Measurements from ENCODE around the gene PCMT1.
"Not testable (repeated sequence)": the region's sequence is repeated elsewhere in the genome, so short reads cannot be mapped to it uniquely, and the experiment has no call there.

The PCMT1 gene

DNA sequence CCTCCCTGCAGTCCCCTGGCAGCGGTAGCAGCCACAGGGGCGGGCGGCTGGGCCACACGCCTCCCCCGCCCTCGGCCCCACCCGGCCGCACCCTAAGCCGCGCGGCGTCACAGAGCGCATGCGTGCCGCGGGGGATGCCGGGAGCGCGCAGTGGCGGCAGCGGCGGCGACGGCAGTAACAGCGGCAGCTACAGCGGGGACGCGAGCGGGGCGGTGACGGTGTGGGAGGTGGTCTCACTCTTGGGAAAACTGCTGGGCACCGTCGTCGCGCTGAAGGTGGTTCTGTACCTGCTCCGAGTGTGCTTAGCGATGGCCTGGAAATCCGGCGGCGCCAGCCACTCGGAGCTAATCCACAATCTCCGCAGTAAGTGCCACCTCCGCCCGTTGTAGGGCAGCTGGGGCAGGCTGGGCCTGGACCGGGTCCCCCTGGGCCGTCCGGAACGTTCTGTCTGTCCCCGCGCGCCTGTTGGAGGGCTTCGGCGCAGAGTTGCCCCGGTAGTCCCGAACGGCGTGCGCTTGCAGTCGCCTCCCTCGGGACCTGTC, at the start of gene PCMT1:
Gene PCMT1 (plus strand): TSS at position 148 of the 542 bp plus-strand sequence. CDS start 161 bp downstream, at position 309.
- peak; percentile 93 for DNase-seq

DNA sequence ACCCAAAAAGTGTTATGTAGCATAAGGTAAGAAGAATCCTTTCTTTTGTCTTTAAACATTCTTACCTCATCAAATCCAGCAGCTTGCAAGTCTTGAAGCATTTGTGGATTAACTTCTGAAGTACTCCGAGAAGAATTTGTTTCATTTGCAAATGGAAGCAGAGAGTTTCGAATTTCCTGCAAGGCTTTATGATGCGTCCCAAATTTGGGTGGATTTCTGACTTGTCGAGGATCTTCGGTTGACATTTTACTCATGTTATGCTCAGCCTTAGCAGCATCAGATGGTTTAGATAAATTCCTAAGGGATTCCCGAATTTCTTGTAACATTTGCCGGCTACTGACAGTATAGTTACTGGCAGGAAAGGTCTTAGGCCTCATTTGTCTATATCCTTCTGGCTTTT, 47.8 kb upstream of the PCMT1 start:
- no peak for DNase-seq

DNA sequence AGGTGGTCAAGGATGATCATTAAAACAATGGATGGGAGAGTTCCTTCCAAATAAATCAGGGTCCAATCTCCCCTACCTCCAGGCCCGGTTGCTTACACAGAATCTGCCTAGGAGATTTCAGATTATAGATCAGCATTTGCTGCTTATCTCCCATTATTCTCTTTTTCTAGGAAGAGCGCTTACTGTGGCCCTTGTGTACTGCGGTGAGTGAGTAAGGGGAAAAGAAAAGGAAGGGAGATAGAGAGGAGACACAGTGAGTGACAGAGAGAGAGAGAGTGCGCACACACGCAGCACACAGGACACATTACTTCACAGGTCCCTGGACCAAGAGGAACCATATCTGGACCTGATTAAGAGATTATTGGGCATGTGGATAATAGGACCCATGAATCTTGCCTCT, 37.8 kb upstream of the PCMT1 start:
- no peak for DNase-seq

DNA sequence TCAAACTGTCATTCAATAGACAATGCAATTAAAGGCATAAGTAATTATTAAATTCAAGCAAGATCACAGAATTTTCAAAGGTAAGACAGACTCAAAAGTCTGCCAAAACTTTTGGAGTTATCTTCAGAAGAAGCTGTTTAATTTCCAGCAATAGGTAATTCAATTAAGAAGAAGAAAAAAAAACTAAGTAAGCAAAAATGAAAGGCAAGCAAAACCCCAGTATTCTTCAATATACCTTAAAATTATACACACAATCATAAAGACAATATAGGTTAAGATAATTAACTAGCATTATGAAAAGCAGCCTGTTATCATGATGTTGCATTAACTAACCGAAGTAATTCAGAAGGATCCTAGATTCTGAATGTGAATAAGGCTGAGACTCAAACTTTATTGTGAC, 35.1 kb upstream of the PCMT1 start:
- DNase-seq = no peak

DNA sequence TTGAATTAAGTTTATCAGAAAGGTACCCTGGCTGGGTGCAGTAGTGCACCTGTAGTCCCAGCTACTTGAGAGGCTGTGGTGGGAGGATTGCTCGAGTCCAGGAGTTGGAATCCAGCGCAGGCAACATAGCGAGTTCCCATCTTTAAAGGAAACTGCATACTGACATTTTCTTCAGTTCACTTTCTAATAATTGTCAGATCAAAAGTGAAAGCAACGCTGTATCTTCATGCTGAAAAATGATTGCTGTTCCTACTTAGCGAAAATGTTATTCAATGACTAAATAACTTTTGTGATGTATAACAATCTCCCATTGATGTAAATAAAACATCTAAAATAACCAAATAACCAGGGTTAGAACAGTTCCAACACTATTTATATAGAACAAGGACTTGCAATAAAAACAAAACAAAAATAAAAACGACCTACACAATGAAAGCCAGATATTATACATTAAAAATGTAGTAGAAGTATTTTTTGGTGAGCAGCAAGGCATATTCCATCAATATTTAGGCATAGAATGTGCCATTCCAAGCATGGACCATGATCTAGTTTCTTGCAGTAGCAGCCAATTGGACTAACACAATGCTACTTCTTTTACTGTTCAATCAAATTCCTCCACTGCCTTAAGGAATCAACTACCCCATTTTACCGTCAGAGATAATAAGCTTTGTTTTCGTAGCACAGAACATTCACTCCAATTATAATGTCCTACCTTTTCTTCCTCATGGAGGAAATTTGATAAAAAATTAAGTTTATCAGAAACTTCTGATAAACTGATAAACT, 33.2 kb upstream of the PCMT1 start:
- no peak for DNase-seq

DNA sequence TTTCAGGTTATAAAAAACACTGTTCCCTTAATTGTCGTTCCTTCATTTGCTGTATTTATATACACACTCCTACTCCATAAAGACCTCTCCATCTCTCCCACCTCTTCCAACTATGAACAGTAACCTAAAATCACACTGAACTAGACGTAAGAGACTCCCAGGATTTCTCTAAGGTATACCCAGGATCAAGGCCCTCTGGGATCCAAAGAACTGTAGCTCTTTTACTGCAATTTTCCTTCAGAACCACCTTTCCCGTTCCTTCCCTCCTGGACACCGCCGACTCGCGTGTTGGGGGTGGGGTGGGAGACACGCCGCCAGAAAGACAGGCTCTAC, 32.3 kb upstream of the PCMT1 start:
- DNase-seq = no peak

DNA sequence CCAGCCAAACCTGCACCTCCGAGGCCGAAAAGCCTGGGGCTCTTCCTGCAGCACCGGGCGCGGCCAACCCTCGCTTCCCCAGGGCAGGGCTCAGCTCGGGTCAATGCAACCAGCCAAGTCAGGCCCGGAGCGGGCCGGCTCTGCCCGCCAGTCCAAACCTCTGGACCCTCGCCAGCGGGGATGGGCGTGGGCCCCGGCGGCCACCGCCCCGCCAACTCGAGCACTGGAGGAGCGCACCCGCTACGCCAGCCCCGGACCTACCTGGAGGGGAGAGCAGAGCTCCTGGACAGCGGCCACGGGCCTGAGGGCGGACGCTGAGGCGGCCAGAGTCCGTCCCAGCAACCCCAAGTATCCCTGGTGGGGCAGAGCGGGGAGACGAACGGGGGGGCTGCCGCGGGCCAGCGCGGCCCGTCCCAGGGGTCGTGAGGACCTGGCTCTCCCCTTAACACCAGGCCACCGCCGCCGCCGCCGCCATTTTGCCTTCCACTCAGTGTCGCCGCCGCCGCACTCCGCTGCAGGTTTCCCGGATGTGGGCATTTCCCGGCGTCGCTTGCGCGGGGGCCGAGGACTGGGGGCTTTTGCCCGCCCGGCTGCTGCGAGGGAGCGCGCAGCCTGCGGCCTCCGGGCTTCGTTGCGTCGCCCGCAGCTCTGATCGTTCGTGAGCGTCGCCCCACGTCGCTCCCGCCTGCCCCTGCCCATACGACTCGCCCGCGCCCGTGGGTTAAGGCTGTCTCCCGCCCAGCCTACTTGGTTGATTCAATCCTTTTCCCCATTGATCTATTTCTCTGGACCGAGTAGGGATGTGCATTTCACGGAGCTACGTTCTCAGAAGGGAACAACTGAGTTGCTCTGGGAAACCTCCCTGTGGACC, 31.7 kb upstream of the PCMT1 start, which contains the start of gene LATS1:
Gene LATS1 (minus strand): TSS at position 514 of the 871 bp plus-strand sequence. CDS start 15,975 bp downstream, outside the sequence.
- peak; percentile 88 for DNase-seq

DNA sequence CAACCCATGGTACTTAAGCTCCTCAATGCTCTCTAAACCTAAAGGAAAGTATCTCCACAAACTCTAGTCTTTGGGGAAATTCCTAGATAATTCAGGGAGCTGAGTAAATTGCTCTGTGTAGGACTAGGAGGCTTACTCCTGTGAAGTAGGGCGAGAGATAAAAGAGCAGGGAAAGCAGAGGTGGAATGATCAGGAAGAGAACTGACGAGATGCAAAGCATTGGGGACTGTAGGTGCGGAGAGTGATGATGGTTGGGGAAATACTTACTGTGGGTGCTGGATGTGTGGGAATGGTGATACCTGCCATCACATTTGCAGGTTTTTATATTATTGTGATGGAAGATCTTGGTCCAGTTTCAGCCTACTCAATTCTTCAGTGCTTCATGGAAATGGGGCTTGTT, 30.0 kb upstream of the PCMT1 start:
- DNase-seq = no peak

DNA sequence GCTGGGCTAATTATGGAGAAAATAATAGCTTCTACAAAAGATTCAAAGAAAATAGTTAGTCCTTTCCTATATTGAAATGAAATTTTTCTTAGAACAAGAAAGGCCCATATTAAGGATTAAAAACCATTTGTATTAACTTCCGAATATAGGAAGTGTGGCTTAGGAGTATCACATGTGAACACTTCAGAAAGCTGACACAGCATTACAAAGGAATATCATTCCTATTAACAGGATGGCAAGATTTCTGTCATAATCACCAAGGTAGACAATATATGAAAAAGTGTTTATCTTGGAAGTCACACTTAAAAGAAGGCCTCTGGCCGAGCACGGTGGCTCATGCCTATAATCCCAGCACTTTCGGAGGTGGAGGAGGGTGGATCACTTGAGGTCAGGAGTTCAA, 26.3 kb upstream of the PCMT1 start:
- no peak for DNase-seq

DNA sequence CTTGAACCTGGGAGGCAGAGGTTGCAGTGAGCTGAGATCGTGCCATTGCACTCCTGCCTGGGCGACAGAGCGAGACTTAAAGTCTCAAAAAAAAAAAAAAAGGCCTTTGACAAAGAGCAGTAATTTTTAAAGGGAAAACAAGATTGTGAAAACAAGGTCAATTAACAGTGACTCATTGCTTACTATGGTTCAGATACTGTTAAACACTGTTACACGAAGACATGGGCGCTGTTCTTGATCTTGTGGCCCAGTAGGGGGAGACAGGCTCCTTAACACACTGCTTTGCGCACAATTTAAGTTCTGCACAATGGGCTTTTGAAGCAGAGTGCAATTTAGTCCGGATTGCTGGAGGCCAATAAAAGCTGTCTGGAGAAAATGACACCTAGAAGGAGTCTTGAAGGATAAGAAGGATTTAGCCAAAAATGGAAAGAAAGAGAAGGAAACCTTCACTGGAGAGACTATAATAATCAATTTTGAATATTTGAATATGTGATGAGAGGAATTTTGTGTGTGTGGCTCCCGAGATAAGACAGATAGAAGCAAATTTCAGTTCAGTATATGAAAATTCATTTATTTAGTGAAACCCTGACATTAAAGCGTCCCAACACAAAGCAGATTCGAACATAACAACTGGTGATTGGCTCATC, 25.6 kb upstream of the PCMT1 start:
- DNase-seq = peak; percentile 24

DNA sequence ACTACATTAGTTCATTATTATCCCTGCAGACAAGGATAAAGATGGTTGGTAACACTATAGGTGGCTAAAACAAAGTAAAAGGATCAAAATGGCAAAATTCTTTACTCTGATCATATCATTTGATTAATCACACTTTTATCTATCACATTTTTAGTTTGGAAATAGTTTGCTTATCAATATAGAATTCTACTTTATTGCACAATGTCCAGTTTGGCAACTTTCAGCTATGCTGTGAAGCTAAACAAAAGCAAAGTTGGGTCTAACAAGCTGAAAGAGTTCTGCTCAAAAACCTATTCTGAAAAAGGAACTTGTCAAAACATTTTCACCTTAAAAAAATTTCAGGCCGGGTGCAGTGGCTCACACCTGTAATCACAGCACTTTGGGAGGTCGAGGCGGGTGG, 23.8 kb upstream of the PCMT1 start:
- DNase-seq = no peak

DNA sequence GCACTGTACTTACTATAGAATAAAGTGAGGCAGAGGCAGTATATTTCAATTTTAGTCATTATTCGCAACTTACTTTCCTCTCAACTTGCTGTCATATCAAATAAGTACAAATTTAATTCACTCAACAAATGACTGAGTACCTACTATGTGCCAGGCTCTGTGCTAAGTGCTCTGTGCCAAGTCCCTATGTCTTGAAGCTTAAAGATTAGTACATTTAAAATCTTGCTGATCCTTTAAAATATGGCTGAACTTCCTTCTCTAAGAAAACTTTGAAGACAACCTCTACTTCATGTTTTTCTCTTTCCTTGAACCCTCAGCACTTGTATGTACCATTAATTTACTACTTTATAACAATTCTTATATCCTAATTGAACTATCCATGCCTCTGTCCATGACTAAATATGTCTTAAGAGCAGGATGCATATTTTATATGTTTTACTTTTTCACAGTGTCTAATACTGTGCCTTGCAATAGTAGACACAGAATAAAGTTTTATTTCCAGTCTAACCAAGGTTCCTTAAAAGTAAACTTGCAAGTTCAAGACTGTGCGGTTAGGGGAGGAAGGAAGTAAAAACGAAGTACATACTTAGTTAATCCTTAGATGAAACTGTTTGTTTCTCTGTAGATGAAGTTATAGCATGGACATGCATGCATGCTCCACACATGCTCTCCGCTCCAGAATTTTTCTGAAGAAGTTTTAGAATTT, 21.6 kb upstream of the PCMT1 start:
- DNase-seq = no peak

DNA sequence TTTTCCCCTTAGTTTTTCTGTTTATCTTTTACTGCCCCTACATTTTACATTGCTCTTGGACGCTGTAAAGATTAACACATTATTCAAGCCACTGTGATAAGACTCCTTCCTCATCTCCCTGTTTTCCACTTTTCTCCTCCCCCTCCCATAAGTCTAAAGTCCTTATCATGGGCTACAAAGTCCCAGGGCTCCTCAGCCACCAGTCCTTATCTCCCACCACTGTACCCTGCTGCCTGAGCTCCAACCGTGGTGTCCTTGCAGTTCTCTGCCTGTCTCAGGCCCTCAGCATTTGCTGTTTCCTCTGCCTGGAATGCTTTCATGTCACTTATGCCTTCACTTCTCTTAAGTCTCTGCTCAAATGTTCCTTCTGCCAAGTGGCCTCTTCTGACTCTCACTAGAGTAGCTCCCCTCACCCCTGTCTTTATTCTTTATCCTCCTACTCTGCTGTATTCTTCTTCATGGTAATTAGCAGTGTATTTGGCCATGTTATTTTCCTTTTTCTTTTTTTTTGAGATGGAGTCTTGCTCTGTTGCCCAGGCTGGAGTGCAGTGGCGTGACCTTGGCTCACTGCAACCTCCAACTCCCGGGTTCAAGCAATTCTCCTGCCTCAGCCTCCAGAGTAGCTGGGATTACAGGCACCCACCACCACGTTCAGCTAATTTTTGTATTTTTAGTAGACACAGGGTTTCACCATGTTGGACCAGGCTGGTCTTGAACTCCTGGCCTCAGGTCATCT, 20.9 kb upstream of the PCMT1 start:
- DNase-seq = no peak

DNA sequence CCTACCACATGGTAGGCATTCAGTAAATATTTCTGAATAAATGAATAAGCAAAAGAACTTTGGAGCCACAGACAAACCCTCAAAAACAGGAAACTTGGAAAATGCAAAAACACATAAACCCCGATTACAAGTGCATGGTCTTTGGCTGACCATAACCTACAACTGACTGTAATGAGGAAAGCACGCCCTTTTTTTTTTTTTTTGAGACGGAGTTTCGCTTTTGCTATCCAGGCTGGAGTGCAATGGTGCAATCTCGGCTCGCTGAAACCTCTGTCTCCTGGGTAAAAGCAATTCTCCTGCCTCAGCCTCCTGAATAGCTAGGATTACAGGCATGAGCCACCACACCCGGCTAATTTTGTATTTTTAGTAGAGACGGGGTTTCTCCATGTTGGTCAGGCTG, 19.7 kb upstream of the PCMT1 start:
- no peak for DNase-seq

DNA sequence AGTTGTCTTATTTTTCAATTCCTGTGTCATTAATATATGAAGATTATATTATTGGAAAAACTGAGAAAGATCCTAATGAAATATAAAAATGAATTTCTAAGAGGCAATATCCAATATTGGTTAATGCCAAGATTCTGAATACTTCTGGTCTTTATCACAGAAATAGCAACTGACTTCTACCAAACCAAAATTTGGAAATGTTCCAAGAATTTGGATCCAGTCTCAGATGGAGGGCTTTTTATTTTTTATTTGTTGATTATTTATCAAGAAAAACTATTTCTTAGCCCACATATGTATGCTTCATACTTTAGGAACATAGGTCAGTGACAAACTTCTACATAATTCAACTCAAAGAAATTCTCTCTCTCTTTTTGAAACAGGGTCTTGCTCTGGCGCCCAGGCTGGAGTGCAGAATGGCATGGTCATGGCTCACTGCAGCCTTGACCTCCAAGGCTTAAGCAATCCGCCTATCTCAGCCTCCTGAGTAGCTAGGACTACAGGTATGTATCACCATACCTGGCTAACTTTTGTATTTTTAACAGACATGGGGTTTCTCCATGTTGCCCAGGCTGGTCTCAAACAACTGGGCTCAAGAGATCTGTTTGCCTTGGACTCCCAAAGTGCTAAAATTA, 16.3 kb upstream of the PCMT1 start:
- no peak for DNase-seq

DNA sequence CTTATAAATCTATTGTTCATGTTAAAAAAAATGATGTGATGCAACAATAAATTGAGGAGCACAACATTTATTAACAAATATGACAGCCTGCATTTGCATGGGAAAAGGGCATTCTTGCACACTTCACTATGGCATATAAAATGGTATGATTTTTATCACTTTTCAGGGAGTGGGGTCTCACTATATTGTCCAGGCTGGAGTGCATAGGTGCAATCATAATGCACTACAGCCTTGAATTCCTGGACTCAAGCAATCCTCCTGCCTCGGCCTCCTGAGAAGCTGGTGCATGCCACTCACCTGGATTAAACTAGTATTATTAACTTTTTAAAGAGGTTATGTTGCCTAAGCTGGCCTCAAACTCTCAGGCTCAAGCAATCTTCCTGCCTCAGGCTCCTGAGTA, 14.6 kb upstream of the PCMT1 start:
- no peak for DNase-seq

DNA sequence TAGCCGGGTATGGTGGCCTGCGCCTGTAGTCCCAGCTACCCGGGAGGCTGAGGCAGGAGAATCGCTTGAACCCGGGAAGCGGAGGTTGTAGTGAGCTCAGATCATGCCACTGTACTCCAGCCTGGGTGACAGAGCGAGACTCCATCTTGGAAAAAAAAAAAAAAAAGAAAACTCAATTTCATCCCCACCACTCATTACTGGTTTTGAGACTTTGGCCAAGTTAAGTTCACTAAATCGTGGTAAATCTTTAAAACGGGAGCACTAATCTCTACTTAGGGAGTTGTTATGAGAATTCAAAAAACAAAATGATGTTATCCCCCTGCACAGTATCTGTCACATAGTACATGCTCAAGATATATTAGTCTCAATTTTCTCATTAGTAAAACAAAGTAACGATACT, 4.3 kb upstream of the PCMT1 start:
- DNase-seq = not testable (repeated sequence)

DNA sequence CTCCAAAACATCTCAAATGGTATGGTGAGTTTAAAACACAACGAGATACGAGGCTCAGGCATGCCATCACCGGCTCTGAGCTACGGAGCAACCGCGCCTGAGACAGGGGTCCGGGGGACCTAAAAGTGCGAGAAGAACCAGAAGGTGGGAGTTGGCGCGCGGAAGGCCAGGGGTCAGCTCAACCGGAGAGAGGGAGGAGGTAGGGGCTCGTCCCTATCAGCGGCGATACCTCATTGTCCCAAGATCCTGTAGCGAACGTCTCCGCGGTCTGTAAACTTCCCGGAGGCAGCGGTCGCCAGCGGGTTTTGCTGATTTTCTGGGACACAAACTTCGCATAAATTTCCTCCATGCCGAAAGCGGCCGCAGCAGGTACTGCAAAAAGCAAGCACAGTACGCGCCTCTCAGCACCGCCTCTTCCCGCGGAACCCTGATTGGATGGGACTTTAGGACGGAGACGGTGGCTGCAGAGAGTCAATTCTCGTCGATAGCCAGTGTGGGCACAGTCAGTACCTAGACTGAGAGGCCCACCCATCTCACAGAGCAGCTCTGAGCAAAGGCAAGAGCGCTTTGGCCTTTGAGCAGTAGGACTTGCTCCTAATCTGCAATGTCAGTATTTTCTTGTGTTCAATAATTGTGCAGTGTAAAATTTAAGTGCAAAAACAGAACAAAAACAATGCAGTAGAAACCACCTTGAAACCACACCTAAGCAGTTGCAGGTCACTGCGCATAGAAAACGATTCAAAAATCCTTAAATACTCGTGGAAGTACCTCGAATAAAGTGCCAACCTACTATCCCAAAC, 3.2 kb upstream of the PCMT1 start, which contains the start of gene NUP43:
Gene NUP43 (minus strand): TSS at position 383 of the 800 bp plus-strand sequence. CDS start 34 bp downstream, at position 349.
- peak; percentile 96 for DNase-seq

DNA sequence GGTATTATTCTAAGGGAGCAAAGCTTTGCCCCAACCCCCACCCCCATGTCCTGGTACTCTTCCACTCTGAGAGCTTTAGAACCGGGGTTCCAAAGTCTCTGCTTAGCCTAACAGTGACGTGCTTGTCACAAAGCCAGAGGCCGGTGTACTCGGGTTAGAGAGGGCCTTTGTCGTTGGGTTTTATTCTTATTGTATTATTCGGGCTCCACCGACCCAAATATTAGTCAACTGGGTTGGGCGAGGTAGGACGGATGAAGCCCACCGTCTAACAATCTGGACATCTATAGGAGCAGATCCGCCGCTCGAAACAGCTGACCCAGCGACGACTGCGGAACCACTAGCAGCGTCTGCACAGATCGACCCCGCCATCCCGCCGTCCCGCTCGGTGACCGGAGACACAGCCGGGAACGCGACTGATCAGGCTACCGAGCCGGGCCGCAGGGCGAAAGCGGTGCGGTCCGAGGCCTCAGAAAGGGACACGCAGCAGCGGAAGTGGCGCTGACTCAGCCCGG, 403 bp upstream of the PCMT1 start:
- DNase-seq = not testable (repeated sequence)

DNA sequence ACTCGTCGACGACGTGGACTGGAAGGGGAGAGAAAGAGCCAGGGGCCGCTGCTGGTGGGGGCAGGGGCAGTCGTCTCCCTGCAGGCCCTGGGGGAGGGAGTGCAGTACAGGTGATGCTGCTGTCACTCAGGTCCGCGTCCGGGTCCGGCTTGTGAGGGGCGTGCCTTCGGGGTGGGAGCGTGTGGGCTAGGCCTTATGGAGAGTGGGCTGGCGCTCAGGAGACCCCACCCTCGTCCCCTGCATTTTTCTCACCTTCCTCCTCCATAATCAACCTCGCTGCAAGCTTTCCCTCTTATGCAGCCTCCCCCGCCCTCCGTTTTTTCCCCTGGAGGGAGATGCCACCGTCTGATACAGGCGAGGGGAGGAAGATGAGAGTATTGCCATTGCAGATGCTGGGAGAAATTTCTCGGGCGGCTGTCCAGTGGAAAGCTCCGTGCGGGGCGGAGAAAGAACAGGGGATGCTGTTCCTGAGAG, 632 bp downstream of the PCMT1 start:
- DNase-seq = peak; percentile 75
